GM23338 (cell line): ENCODE data around the gene SLC35E2B. TPM values are rescaled to one million over a fixed set of nuclear protein-coding genes. Genes with fewer than 3 reads are reported as not detected.
"Not testable (repeated sequence)": the region's sequence is repeated elsewhere in the genome, so short reads cannot be mapped to it uniquely, and the experiment has no call there.

Source experiments
- ATAC-seq: fragments of 200-7000 bp; cut with Tn5 transposase; 3 replicates; pipeline ENCODE4 v1.9.1; 2020
- DNase-seq: peaks from one replicate; pipeline ENCODE4 v3.0.0-alpha.2; 2015; ENCODE audit warnings: low spot score
- H2AFZ ChIP-seq: fragments of 200-600 bp; sonication (generic); 2 replicates; pipeline ENCODE4 v1.8.0; 2016; ENCODE audit warnings: antibody characterized with exemption, mild to moderate bottlenecking, moderate library complexity
- H3F3A ChIP-seq: fragments of 200-600 bp; sonication (generic); replicated peaks from 2 replicates; pipeline ENCODE4 v1.8.0; 2017; ENCODE audit warnings: antibody characterized with exemption, mixed run types, low read depth
- H3K27ac ChIP-seq: fragments of 200-600 bp; sonication (generic); 2 replicates; pipeline ENCODE4 v1.6.1; 2016; ENCODE audit warnings: low read depth
- H3K27me3 ChIP-seq: fragments of 200-600 bp; sonication (generic); 2 replicates; pipeline ENCODE4 v1.8.0; 2016; ENCODE audit warnings: mild to moderate bottlenecking, mixed run types, moderate library complexity; ENCODE audit not compliant: insufficient read depth
- H3K36me3 ChIP-seq: fragments of 200-600 bp; sonication (generic); 2 replicates; pipeline ENCODE4 v1.8.0; 2016; ENCODE audit warnings: mild to moderate bottlenecking; ENCODE audit not compliant: insufficient read depth
- H3K4me1 ChIP-seq: fragments of 200-600 bp; sonication (generic); 2 replicates; pipeline ENCODE4 v1.8.0; 2016; ENCODE audit warnings: mild to moderate bottlenecking, moderate library complexity; ENCODE audit not compliant: insufficient read depth
- H3K4me2 ChIP-seq: fragments of 200-600 bp; sonication (generic); 2 replicates; pipeline ENCODE4 v1.7.1; 2017; ENCODE audit warnings: mixed run types
- H3K4me3 ChIP-seq: fragments of 200-600 bp; sonication (generic); 2 replicates; pipeline ENCODE4 v1.6.1; 2016; ENCODE audit warnings: mixed run types
- H3K79me2 ChIP-seq: fragments of 200-600 bp; sonication (generic); replicated peaks from 2 replicates; pipeline ENCODE4 v1.8.0; 2017; ENCODE audit warnings: mild to moderate bottlenecking; ENCODE audit not compliant: insufficient read depth
- H3K9me2 ChIP-seq: fragments of 200-600 bp; sonication (generic); 2 replicates; pipeline ENCODE4 v1.8.0; 2017; ENCODE audit not compliant: insufficient read depth
- H4K20me1 ChIP-seq: fragments of 200-600 bp; sonication (generic); replicated peaks from 2 replicates; pipeline ENCODE4 v1.8.0; 2017; ENCODE audit warnings: mild to moderate bottlenecking; ENCODE audit not compliant: insufficient read depth
- H3K27ac Mint-ChIP-seq: 2 replicates; pipeline ENCODE4 v1.8.0; 2020; ENCODE audit warnings: inconsistent platforms, mild to moderate bottlenecking, moderate library complexity, mixed read lengths
- H3K27me3 Mint-ChIP-seq: 3 replicates; pipeline ENCODE4 v1.8.0; 2022; ENCODE audit warnings: low read depth, mild to moderate bottlenecking, moderate library complexity, mixed read lengths, inconsistent platforms; ENCODE audit not compliant: insufficient read depth, poor library complexity
- H3K36me3 Mint-ChIP-seq: 3 replicates; pipeline ENCODE4 v1.8.0; 2021; ENCODE audit warnings: low read depth, mild to moderate bottlenecking, inconsistent platforms, moderate library complexity, mixed read lengths
- H3K4me1 Mint-ChIP-seq: 3 replicates; pipeline ENCODE4 v1.8.0; 2020; ENCODE audit warnings: mild to moderate bottlenecking, inconsistent platforms, mixed read lengths
- H3K4me3 Mint-ChIP-seq: 3 replicates; pipeline ENCODE4 v1.8.0; 2021; ENCODE audit warnings: moderate library complexity, mild to moderate bottlenecking, inconsistent platforms, mixed read lengths
- H3K9me3 Mint-ChIP-seq: 3 replicates; pipeline ENCODE4 v1.8.0; 2020; ENCODE audit warnings: moderate library complexity, mild to moderate bottlenecking, inconsistent platforms, mixed read lengths
- CTCF ChIP-seq, 2 experiments: fragments of 200-600 bp in 1 of 2; sonication (generic) in 1 of 2; conservative IDR thresholded peaks; 2 replicates each; pipeline versions ENCODE4 v1.5.1 to v1.6.1; 2016 to 2017; ENCODE audit warnings: antibody characterized with exemption in 2 of 2, low read depth in 2 of 2, mild to moderate bottlenecking in 2 of 2, moderate library complexity in 1 of 2
- EZH2 ChIP-seq: fragments of 200-600 bp; sonication (generic); IDR thresholded peaks from one replicate; pipeline ENCODE4 v1.8.0; 2017; ENCODE audit warnings: antibody characterized with exemption, mild to moderate bottlenecking, low read depth; ENCODE audit not compliant: unreplicated experiment
- JUNB ChIP-seq: IDR thresholded peaks from one replicate; pipeline ENCODE4 v1.6.1; 2016; ENCODE audit warnings: antibody characterized with exemption; ENCODE audit not compliant: unreplicated experiment
- REST ChIP-seq: IDR thresholded peaks from one replicate; pipeline ENCODE4 v1.6.1; 2018; ENCODE audit warnings: antibody characterized with exemption; ENCODE audit not compliant: unreplicated experiment
- STAT1 ChIP-seq: IDR thresholded peaks from one replicate; pipeline ENCODE4 v1.6.1; 2016; ENCODE audit warnings: antibody characterized with exemption; ENCODE audit not compliant: unreplicated experiment
- ZNF114 ChIP-seq: fragments of 250-450 bp; sonication (Bioruptor Pico); IDR thresholded peaks from 2 replicates; pipeline ENCODE4 v1.5.0; 2020; ENCODE audit warnings: mild to moderate bottlenecking, moderate library complexity
- ZNF331 ChIP-seq: fragments of 250-450 bp; sonication (Bioruptor Pico); IDR thresholded peaks from 2 replicates; pipeline ENCODE4 v1.5.0; 2020; ENCODE audit warnings: low read depth, mild to moderate bottlenecking, moderate library complexity
- polyA plus RNA-seq: library from polyadenylated mRNA; unstranded; fragments of >200 nt; fragmentation: Nextera tagmentation; extraction: Ambion mirVana; gene quantifications from 2 replicates; pipeline ENCODE4 v1.2.1, GENCODE V29; 2016
- total RNA-seq: library from RNA; depleted of rRNA; stranded (reverse); fragments of >200 nt; shearing (Covaris generic); gene quantifications from 2 replicates; pipeline ENCODE4 v1.2.3, GENCODE V29; 2014

The SLC35E2B gene
- total and polyA plus RNA-seq, 2 experiments from 2014 or later = 16.8 to 63.0 TPM

GRCh38 chr1:1730870-1731269, 38.3 kb upstream of the SLC35E2B start:
- Mint-ChIP-seq H3K36me3 (peaks cover 25% of the 10 kb centered on the region), H3K4me3 (no peak overlapping the region), H3K4me1 (no peaks in the 10 kb centered on the region), H3K27me3 (peaks cover 9% of the 10 kb centered on the region), H3K9me3 (no peaks in the 10 kb centered on the region), H3K27ac (no peak overlapping the region)
- no peak for TF ChIP-seq REST
- TF ChIP-seq JUNB = no peak
- TF ChIP-seq EZH2 = no peak
- no peak for TF ChIP-seq ZNF114 (CRISPR knock-in tag)
- TF ChIP-seq ZNF331 (CRISPR knock-in tag) = no peak
- TF ChIP-seq CTCF (conservative IDR thresholded peaks at IDR 0.05; ENCODE audit: low read depth in 2 of 2) = no peak
- no peak for TF ChIP-seq STAT1
- Histone ChIP-seq H3K4me3 (no peak overlapping the region), H2AFZ (no peak overlapping the region), H3K27me3 (no peaks in the 10 kb centered on the region), H3K36me3 (peaks cover 11% of the 10 kb centered on the region; the same call in 1 of the 2 replicates), H3K79me2 (no peaks in the 10 kb centered on the region), H3K9me2 (no peaks in the 10 kb centered on the region), H3K4me1 (no peaks in the 10 kb centered on the region), H3K27ac (no peak overlapping the region), H4K20me1 (no peaks in the 10 kb centered on the region; the same call in 1 of the 2 replicates), H3K4me2 (no peak overlapping the region), H3F3A (no peaks in the 10 kb centered on the region)
- ATAC-seq (no peak), DNase-seq (no peak)

- not testable (repeated sequence) for H3K4me3 Mint-ChIP-seq, H3K27me3 ChIP-seq, H3K27ac Mint-ChIP-seq, ATAC-seq, H3K4me3 ChIP-seq, H3K27ac ChIP-seq, H3K27me3 Mint-ChIP-seq, H3K9me3 Mint-ChIP-seq, H3K4me2 ChIP-seq, H3F3A ChIP-seq, H3K79me2 ChIP-seq, H3K4me1 ChIP-seq, H4K20me1 ChIP-seq, H2AFZ ChIP-seq, H3K9me2 ChIP-seq, H3K4me1 Mint-ChIP-seq, DNase-seq
- H3K36me3 Mint-ChIP-seq = peaks cover 24% of the 10 kb centered on the region
- peaks cover 11% of the 10 kb centered on the region; the same call in 1 of the 2 replicates for H3K36me3 ChIP-seq
Observed at GRCh38 chr1:1730230-1730629, 37.6 kb upstream of the SLC35E2B start.

GRCh38 chr1:1729116-1729816, 36.7 kb upstream of the SLC35E2B start:
- ATAC-seq, H3K27ac ChIP-seq, H3K27ac Mint-ChIP-seq, H3K79me2 ChIP-seq, H3K9me2 ChIP-seq, H3K4me3 ChIP-seq, H3K4me3 Mint-ChIP-seq, H3K4me1 Mint-ChIP-seq, H4K20me1 ChIP-seq, H3K27me3 Mint-ChIP-seq, H3K9me3 Mint-ChIP-seq, H2AFZ ChIP-seq, H3K27me3 ChIP-seq, H3F3A ChIP-seq, DNase-seq, H3K4me2 ChIP-seq, H3K4me1 ChIP-seq: not testable (repeated sequence)
- H3K36me3 ChIP-seq = peaks cover 11% of the 10 kb centered on the region; the same call in 1 of the 2 replicates
- H3K36me3 Mint-ChIP-seq = peaks cover 19% of the 10 kb centered on the region

- not testable (repeated sequence) for H3K4me3 Mint-ChIP-seq, H3K9me2 ChIP-seq, H3K27ac Mint-ChIP-seq, H3K27me3 ChIP-seq, H3K4me2 ChIP-seq, H3K79me2 ChIP-seq, H3K4me1 ChIP-seq, H3K27ac ChIP-seq, H3K4me3 ChIP-seq, H2AFZ ChIP-seq, H3K9me3 Mint-ChIP-seq, H3K4me1 Mint-ChIP-seq, DNase-seq, H3F3A ChIP-seq, ATAC-seq, H4K20me1 ChIP-seq
- Mint-ChIP-seq H3K36me3 (peaks cover 15% of the 10 kb centered on the region), H3K27me3 (peaks cover 11% of the 10 kb centered on the region)
- H3K36me3 ChIP-seq = peaks cover 11% of the 10 kb centered on the region; the same call in 1 of the 2 replicates
Observed at GRCh38 chr1:1728308-1729005, 35.9 kb upstream of the SLC35E2B start.
